ENCODE measurements around the gene PNPLA5. TPM values are rescaled to one million over a fixed set of nuclear protein-coding genes. Genes with fewer than 3 reads are reported as not detected.
"Not testable (repeated sequence)": the region's sequence is repeated elsewhere in the genome, so short reads cannot be mapped to it uniquely, and the experiment has no call there.

Gene PNPLA5
- total RNA-seq, 1 donor from 2014 or later: not detected

- DNase-seq (ENCODE audit: low spot score): no peak
- peaks cover 8% of the 10 kb centered on the region for H3K27me3 Mint-ChIP-seq (ENCODE audit: low read depth)
- peaks cover 4% of the 10 kb centered on the region for H3K4me1 Mint-ChIP-seq (ENCODE audit: low read depth)
- intact Hi-C loops (cut with micrococcal nuclease): no loop called here
- no peak overlapping the region for H3K4me3 Mint-ChIP-seq (ENCODE audit: low read depth)
- no peaks in the 10 kb centered on the region for H3K9me3 Mint-ChIP-seq
- no peaks in the 10 kb centered on the region for H3K36me3 Mint-ChIP-seq (ENCODE audit: low read depth)
- no peak overlapping the region for H3K27ac Mint-ChIP-seq
Measured at GRCh38 chr22:43919106-43919973, 27.5 kb upstream of the PNPLA5 start.

DNA sequence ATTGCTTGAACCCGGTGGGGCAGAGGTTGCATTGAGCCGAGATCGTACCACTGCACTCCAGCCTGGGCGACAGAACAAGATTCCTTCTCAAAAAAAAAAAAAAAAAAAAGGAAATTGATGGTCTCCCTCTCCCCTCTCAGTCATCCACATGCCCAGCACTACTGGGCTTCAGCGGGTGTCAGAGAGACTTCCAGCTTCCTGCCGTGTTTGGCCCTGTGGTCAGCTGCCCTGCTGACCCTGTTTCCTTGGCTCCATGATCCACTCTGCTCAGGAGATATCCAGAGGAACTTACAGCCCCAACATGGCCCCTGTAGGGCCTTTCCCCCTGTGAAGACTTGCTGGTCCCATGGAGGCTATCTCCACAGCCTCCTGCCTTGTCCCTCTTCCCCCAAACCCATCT is 25.7 kb upstream of the PNPLA5 start:
- no peak overlapping the region for H3K4me3 Mint-ChIP-seq (ENCODE audit: low read depth)
- intact Hi-C loops (cut with micrococcal nuclease): no loop called here
- H3K27ac Mint-ChIP-seq: no peak overlapping the region
- H3K36me3 Mint-ChIP-seq (ENCODE audit: low read depth): no peaks in the 10 kb centered on the region
- DNase-seq (ENCODE audit: low spot score): no peak
- peaks cover 11% of the 10 kb centered on the region for H3K27me3 Mint-ChIP-seq (ENCODE audit: low read depth)
- no peaks in the 10 kb centered on the region for H3K9me3 Mint-ChIP-seq
- H3K4me1 Mint-ChIP-seq (ENCODE audit: low read depth): no peaks in the 10 kb centered on the region

DNA sequence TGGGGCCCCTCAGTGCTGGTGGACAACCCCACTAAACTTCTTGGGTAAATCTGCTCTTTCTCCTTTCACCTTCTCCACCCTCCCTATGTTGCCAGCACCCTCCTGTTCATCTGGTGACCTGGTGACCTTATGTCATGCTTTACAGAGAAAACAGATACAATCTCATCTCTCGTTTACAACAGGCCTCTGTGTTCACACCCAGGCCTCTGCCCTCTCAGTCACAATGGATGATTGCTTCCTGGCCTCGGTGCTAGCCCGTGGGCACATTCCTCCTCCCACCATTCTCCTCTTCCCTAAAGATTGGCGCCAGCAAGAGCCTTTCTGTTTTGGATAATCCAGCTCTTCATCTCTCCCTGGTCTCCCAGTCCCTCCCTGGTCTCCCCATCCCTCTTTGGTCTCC is 19.5 kb upstream of the PNPLA5 start:
- intact Hi-C loops (cut with micrococcal nuclease): no loop called here
- H3K27me3 Mint-ChIP-seq (ENCODE audit: low read depth): peaks cover 21% of the 10 kb centered on the region
- H3K27ac Mint-ChIP-seq: no peak overlapping the region
- no peaks in the 10 kb centered on the region for H3K4me1 Mint-ChIP-seq (ENCODE audit: low read depth)
- H3K9me3 Mint-ChIP-seq: no peaks in the 10 kb centered on the region
- H3K4me3 Mint-ChIP-seq (ENCODE audit: low read depth): no peak overlapping the region
- no peak for DNase-seq (ENCODE audit: low spot score)
- no peaks in the 10 kb centered on the region for H3K36me3 Mint-ChIP-seq (ENCODE audit: low read depth)

DNA sequence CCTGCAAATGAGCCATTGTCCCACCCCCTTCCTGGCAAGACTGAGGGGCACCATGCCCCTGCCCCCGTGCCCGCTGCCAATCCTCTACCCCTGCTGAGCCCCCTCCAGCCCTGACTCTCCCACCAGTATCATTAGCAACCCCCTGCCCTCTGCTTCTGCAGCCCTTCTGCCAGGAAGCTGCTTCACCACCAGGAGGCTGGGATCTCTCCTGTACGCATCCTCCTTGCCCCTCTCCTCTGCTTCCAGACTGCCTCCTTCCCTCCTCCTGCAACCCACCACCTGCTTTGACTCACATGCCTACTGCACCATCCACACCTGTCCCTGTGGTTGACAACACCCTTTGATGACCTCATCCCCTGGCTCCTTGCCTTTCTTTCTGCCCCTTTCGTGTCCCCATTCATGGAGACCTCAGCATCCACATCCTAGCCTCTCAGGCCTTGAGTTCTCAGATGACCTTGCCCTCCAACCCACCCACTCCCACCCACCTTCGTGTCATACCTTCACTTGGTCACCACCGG is 18.4 kb upstream of the PNPLA5 start:
- H3K27me3 Mint-ChIP-seq (ENCODE audit: low read depth): peaks cover 21% of the 10 kb centered on the region
- no peak for DNase-seq (ENCODE audit: low spot score)
- no peaks in the 10 kb centered on the region for H3K36me3 Mint-ChIP-seq (ENCODE audit: low read depth)
- intact Hi-C loops (cut with micrococcal nuclease): no loop called here
- H3K4me3 Mint-ChIP-seq (ENCODE audit: low read depth): no peak overlapping the region
- no peak overlapping the region for H3K27ac Mint-ChIP-seq
- H3K4me1 Mint-ChIP-seq (ENCODE audit: low read depth): no peaks in the 10 kb centered on the region
- no peaks in the 10 kb centered on the region for H3K9me3 Mint-ChIP-seq

GRCh38 chr22:43909708-43910107 is 17.9 kb upstream of the PNPLA5 start:
- no peak overlapping the region for H3K27ac Mint-ChIP-seq
- peaks cover 21% of the 10 kb centered on the region for H3K27me3 Mint-ChIP-seq (ENCODE audit: low read depth)
- H3K4me1 Mint-ChIP-seq (ENCODE audit: low read depth): no peaks in the 10 kb centered on the region
- no peaks in the 10 kb centered on the region for H3K36me3 Mint-ChIP-seq (ENCODE audit: low read depth)
- H3K9me3 Mint-ChIP-seq: no peaks in the 10 kb centered on the region
- no peak overlapping the region for H3K4me3 Mint-ChIP-seq (ENCODE audit: low read depth)
- intact Hi-C loops (cut with micrococcal nuclease): no loop called here
- no peak for DNase-seq (ENCODE audit: low spot score)

DNA sequence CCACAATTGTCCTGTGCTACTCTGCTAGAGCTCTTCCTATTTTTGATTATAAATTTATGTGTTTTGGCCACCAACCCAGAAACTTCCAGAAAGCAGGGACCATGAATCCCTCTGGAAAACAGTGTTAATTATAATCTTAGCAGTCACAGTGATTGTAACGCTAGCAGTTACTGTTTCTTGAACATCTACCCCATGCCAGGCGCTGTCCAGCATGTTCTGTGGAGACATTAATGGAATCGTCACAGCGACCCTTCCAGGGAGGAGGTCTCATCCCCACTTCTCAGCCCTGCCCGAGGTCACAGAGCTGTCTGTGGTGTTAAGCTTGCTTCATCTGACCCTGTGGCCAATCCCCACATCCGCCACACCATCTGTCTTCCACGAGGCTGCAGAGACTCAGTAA is 13.9 kb upstream of the PNPLA5 start:
- Mint-ChIP-seq H3K4me1 (ENCODE audit: low read depth) (no peaks in the 10 kb centered on the region), H3K9me3 (no peaks in the 10 kb centered on the region), H3K27me3 (ENCODE audit: low read depth) (peaks cover 8% of the 10 kb centered on the region), H3K36me3 (ENCODE audit: low read depth) (no peaks in the 10 kb centered on the region), H3K4me3 (ENCODE audit: low read depth) (no peak overlapping the region), H3K27ac (no peak overlapping the region)
- DNase-seq (ENCODE audit: low spot score): no peak
- intact Hi-C loops (cut with micrococcal nuclease): no loop called here

- H3K27me3 Mint-ChIP-seq (ENCODE audit: low read depth); H3K36me3 Mint-ChIP-seq (ENCODE audit: low read depth); H3K4me3 Mint-ChIP-seq (ENCODE audit: low read depth); H3K27ac Mint-ChIP-seq; H3K9me3 Mint-ChIP-seq; H3K4me1 Mint-ChIP-seq (ENCODE audit: low read depth); intact Hi-C loops (cut with micrococcal nuclease); DNase-seq (ENCODE audit: low spot score): not testable (repeated sequence)
Measured at GRCh38 chr22:43904412-43904811, 12.6 kb upstream of the PNPLA5 start.

- H3K27ac Mint-ChIP-seq; H3K27me3 Mint-ChIP-seq (ENCODE audit: low read depth); DNase-seq (ENCODE audit: low spot score); H3K4me3 Mint-ChIP-seq (ENCODE audit: low read depth); intact Hi-C loops (cut with micrococcal nuclease); H3K4me1 Mint-ChIP-seq (ENCODE audit: low read depth); H3K36me3 Mint-ChIP-seq (ENCODE audit: low read depth); H3K9me3 Mint-ChIP-seq: not testable (repeated sequence)
Measured at GRCh38 chr22:43903033-43903432, 11.2 kb upstream of the PNPLA5 start.

DNA sequence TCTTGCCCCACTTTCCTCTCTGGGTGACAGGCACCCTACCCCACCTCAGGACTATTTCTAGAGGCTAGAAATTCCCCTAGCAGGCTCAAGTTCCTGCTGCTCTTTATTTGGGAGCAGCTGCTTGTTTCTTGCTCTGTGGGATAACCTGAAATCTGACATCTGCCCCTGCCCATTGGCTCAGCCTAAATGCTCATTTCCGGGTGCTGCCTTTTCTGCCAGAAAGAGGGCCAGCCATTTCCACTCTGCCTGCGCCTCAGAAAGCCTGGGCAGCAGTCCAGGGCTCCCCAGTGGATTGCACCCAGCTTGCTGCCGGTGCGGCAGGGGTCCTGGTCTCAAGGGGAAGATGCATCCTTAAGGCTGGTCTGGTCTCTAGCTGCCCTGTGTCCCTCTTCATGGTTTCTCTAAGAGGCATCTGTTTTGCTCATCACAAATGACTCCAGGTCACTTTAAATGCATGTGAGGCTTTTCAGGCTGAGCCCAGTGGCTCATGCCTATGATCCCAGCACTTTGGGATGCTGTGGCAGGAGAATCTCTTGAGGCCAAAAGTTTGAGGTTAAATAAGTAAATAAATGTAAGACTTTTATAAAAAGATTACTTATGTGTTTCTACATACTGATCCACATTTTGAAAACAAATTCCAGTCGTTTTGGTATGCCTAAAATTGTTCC is 10.3 kb upstream of the PNPLA5 start:
- Mint-ChIP-seq H3K9me3 (no peaks in the 10 kb centered on the region), H3K36me3 (ENCODE audit: low read depth) (no peaks in the 10 kb centered on the region), H3K4me3 (ENCODE audit: low read depth) (no peak overlapping the region), H3K4me1 (ENCODE audit: low read depth) (no peaks in the 10 kb centered on the region), H3K27me3 (ENCODE audit: low read depth) (peaks cover 2% of the 10 kb centered on the region), H3K27ac (no peak overlapping the region)
- intact Hi-C loops (cut with micrococcal nuclease): no loop called here
- DNase-seq (ENCODE audit: low spot score): no peak

DNA sequence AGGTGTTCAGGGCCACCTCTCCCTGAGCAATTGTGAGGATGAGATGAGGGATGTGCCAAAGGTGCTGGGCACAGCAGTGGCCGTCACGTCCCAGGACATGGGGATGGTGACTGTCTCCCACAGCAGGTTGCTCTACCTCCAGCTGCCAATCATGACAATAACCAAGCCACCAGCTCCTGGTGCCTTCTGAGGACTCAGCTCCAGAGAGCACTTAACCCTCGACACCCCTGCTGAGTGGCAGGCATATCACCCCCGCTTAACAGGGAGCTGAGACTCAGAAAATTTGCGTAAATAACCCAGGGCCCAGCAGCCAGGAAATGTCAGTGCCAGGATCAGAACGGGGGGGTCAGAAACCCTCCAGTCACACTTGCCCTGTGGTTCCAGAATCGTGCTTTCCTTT is 8.4 kb upstream of the PNPLA5 start:
- Mint-ChIP-seq H3K9me3 (no peaks in the 10 kb centered on the region), H3K4me1 (ENCODE audit: low read depth) (no peaks in the 10 kb centered on the region), H3K4me3 (ENCODE audit: low read depth) (no peak overlapping the region), H3K36me3 (ENCODE audit: low read depth) (no peaks in the 10 kb centered on the region), H3K27ac (no peak overlapping the region), H3K27me3 (ENCODE audit: low read depth) (peaks cover 2% of the 10 kb centered on the region)
- no peak for DNase-seq (ENCODE audit: low spot score)
- intact Hi-C loops (cut with micrococcal nuclease): no loop called here

GRCh38 chr22:43897751-43898261 is 6.0 kb upstream of the PNPLA5 start:
- Mint-ChIP-seq H3K9me3 (no peaks in the 10 kb centered on the region), H3K4me1 (ENCODE audit: low read depth) (no peaks in the 10 kb centered on the region), H3K27me3 (ENCODE audit: low read depth) (peaks cover 7% of the 10 kb centered on the region), H3K36me3 (ENCODE audit: low read depth) (no peaks in the 10 kb centered on the region), H3K27ac (no peak overlapping the region), H3K4me3 (ENCODE audit: low read depth) (no peak overlapping the region)
- DNase-seq (ENCODE audit: low spot score): no peak
- intact Hi-C loops (cut with micrococcal nuclease): no loop called here

- H3K4me1 Mint-ChIP-seq (ENCODE audit: low read depth): no peaks in the 10 kb centered on the region
- H3K27me3 Mint-ChIP-seq (ENCODE audit: low read depth): peaks cover 15% of the 10 kb centered on the region
- intact Hi-C loops (cut with micrococcal nuclease): no loop called here
- no peak overlapping the region for H3K4me3 Mint-ChIP-seq (ENCODE audit: low read depth)
- no peak overlapping the region for H3K27ac Mint-ChIP-seq
- DNase-seq (ENCODE audit: low spot score): no peak
- no peaks in the 10 kb centered on the region for H3K9me3 Mint-ChIP-seq
- no peaks in the 10 kb centered on the region for H3K36me3 Mint-ChIP-seq (ENCODE audit: low read depth)
Measured at GRCh38 chr22:43895986-43896645, 4.3 kb upstream of the PNPLA5 start.

DNA sequence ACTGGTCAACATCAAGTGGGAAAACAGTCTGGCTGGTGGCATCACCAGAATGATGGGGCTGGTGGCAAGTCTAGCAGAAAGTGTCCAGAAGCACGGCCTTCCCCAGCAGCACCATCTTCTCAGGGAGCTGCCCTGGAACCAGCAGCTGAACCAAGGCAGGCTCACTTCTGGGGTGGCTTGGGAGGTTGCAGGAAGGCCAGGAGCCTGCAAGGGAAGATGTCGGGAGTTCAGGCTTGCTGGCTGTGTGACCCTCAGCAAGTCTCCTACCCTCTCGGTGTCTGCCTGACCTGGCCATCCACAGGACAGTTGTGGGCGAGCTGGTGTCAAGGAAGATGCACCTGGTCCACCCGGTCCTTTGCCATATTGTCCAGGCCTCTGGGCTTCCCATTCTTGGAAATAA is 2.3 kb upstream of the PNPLA5 start:
- Mint-ChIP-seq H3K4me3 (ENCODE audit: low read depth) (no peak overlapping the region), H3K36me3 (ENCODE audit: low read depth) (no peaks in the 10 kb centered on the region), H3K27me3 (ENCODE audit: low read depth) (peaks cover 25% of the 10 kb centered on the region), H3K27ac (no peak overlapping the region), H3K4me1 (ENCODE audit: low read depth) (no peaks in the 10 kb centered on the region), H3K9me3 (no peaks in the 10 kb centered on the region)
- intact Hi-C loops (cut with micrococcal nuclease): no loop called here
- DNase-seq (ENCODE audit: low spot score): no peak
